ENCODE results near the gene CALCR. TPM values are rescaled to one million over a fixed set of nuclear protein-coding genes. Genes with fewer than 3 reads are reported as not detected.

The CALCR gene
- total and polyA plus RNA-seq, 9 of the 15 experiments (the other 6 are each of a cell fraction or from before 2014, with no cell fraction given): 0.04 to 0.14 (median 0.09) TPM; not detected in 3

DNA sequence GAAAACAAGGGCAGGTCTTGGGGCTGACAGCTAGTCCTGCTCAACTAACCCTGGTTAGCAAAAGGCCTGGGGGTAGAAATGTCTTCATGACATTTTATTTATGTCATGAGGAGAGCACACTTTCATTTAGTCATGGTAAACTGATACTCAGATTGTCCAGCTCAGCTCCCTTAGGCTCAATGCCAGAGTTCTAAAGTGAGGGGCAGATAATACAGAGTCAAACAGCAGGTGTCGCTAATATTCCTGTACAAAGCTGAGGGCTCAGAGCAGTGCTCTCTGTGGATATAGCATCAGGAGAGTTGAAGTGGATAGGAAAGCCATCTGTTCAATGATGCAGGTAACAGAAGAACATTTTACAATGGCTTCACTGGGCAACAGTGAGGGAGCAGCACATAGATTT is 26.8 kb upstream of the CALCR start:
- H3K4me2 ChIP-seq (ENCODE audit: insufficient read depth, low read length): no peak overlapping the region
- no peak for TF ChIP-seq ZNF263 (CRISPR knock-in tag; IDR thresholded peaks at IDR 0.05; ENCODE audit: borderline replicate concordance)
- TF ChIP-seq, protein P1, sequence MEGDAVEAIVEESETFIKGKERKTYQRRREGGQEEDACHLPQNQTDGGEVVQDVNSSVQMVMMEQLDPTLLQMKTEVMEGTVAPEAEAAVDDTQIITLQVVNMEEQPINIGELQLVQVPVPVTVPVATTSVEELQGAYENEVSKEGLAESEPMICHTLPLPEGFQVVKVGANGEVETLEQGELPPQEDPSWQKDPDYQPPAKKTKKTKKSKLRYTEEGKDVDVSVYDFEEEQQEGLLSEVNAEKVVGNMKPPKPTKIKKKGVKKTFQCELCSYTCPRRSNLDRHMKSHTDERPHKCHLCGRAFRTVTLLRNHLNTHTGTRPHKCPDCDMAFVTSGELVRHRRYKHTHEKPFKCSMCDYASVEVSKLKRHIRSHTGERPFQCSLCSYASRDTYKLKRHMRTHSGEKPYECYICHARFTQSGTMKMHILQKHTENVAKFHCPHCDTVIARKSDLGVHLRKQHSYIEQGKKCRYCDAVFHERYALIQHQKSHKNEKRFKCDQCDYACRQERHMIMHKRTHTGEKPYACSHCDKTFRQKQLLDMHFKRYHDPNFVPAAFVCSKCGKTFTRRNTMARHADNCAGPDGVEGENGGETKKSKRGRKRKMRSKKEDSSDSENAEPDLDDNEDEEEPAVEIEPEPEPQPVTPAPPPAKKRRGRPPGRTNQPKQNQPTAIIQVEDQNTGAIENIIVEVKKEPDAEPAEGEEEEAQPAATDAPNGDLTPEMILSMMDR (IDR thresholded peaks at IDR 0.05 in 2 of 3, conservative IDR thresholded peaks at IDR 0.05 in 1 of 3; ENCODE audit: insufficient read depth in 2 of 3, low read depth in 1 of 3, low read length in 3 of 3): peak in 1 of 3 experiments; percentile 17; a peak in 1 of 6 replicates
- ChIA-PET CTCF (ENCODE audit: low intra/inter-chr PET ratio) (no interaction called here), POLR2A (no interaction called here)
- DNase-seq (ENCODE audit: extremely low read depth in 1 of 4, low spot score in 3 of 4): peak in 1 of 4 experiments; percentile 12
- H3K4me1 ChIP-seq (replicated peaks in 1 of 2; ENCODE audit: control insufficient read depth in 2 of 2, insufficient read depth in 2 of 2, low read length in 2 of 2): 0 out of 5 replicates have a peak, but pooled peaks cover 0 to 3% of the 10 kb centered on the region in 2 experiments
- H3K9me3 ChIP-seq (replicated peaks; ENCODE audit: control insufficient read depth, insufficient read depth, low read depth, low read length): no peaks in the 10 kb centered on the region
- H3K36me3 ChIP-seq (ENCODE audit: control insufficient read depth, insufficient read depth, low read length): peaks cover 29% of the 10 kb centered on the region
- no peak overlapping the region for H3K27ac ChIP-seq (ENCODE audit: extremely low read depth, low read depth, low read length)
- peaks cover 31% of the 10 kb centered on the region for H3K79me2 ChIP-seq (ENCODE audit: control insufficient read depth, insufficient read depth, low read length)
- in situ Hi-C loops (cut with MboI) (no loop called here), intact Hi-C loops (cut with micrococcal nuclease) (no loop called here)
- no peak overlapping the region for H3K4me3 ChIP-seq
- H2AFZ ChIP-seq (ENCODE audit: low read depth, low read length): no peak overlapping the region
- FAIRE-seq: no peak
- H3K27me3 ChIP-seq (ENCODE audit: control insufficient read depth in 2 of 2, insufficient read depth in 2 of 2, low read length in 2 of 2): no peaks in the 10 kb centered on the region
- H3K9me1 ChIP-seq (ENCODE audit: control insufficient read depth, insufficient read depth, low read length): no peaks in the 10 kb centered on the region
- 0 out of 2 replicates have a peak, but pooled peaks cover 3% of the 10 kb centered on the region for H4K20me1 ChIP-seq (replicated peaks; ENCODE audit: control insufficient read depth, insufficient read depth, low read length)
- no TSS peak for BruUV-seq (replicated peaks)
- no peak overlapping the region for H3K9ac ChIP-seq (ENCODE audit: insufficient read depth in 1 of 2, low read depth in 2 of 2, low read length in 2 of 2)
- WGBS (ENCODE audit: insufficient coverage, low coverage, missing lambda C conversion rate): 38% methylated on average over 1 of the region's 1 CpG
- ATAC-seq: peak; percentile 73

- ATAC-seq: no peak
- ChIA-PET CTCF (ENCODE audit: low intra/inter-chr PET ratio) (no interaction called here), POLR2A (interaction anchor here (0.6 to 0.7 kb wide), 2 partner anchors 16 to 1692 kb away, joined by 3 to 5 read pairs; no protein-coding TSS in a partner anchor)
- no peak overlapping the region; a peak in 1 of 4 replicates for H3K9ac ChIP-seq (ENCODE audit: insufficient read depth in 1 of 2, low read depth in 2 of 2, low read length in 2 of 2)
- no peak overlapping the region for H3K4me2 ChIP-seq (ENCODE audit: insufficient read depth, low read length)
- 38% methylated on average over 1 of the region's 1 CpG for WGBS (ENCODE audit: insufficient coverage, low coverage, missing lambda C conversion rate)
- DNase-seq (ENCODE audit: extremely low read depth in 1 of 4, low spot score in 3 of 4): no peak
- H4K20me1 ChIP-seq (replicated peaks; ENCODE audit: control insufficient read depth, insufficient read depth, low read length): no peaks in the 10 kb centered on the region
- H3K27me3 ChIP-seq (ENCODE audit: control insufficient read depth in 2 of 2, insufficient read depth in 2 of 2, low read length in 2 of 2): no peaks in the 10 kb centered on the region
- H3K9me1 ChIP-seq (ENCODE audit: control insufficient read depth, insufficient read depth, low read length): no peaks in the 10 kb centered on the region
- peaks cover 0 to 12% of the 10 kb centered on the region in 2 experiments; a peak in 3 of 5 replicates for H3K4me1 ChIP-seq (replicated peaks in 1 of 2; ENCODE audit: control insufficient read depth in 2 of 2, insufficient read depth in 2 of 2, low read length in 2 of 2)
- no peaks in the 10 kb centered on the region for H3K9me3 ChIP-seq (replicated peaks; ENCODE audit: control insufficient read depth, insufficient read depth, low read depth, low read length)
- peaks cover 2% of the 10 kb centered on the region; the same call in 1 of the 3 replicates for H3K36me3 ChIP-seq (ENCODE audit: control insufficient read depth, insufficient read depth, low read length)
- no peak overlapping the region for H2AFZ ChIP-seq (ENCODE audit: low read depth, low read length)
- H3K27ac ChIP-seq (ENCODE audit: extremely low read depth, low read depth, low read length): no peak overlapping the region
- no TSS peak for BruUV-seq (replicated peaks)
- no peak overlapping the region for H3K4me3 ChIP-seq
- intact Hi-C loops (cut with micrococcal nuclease): no loop called here
- no peak for FAIRE-seq
- H3K79me2 ChIP-seq (ENCODE audit: control insufficient read depth, insufficient read depth, low read length): peaks cover 68% of the 10 kb centered on the region
- in situ Hi-C loops (cut with MboI): no loop called here
- no peak for TF ChIP-seq AFF4 (CRISPR knock-in tag; IDR thresholded peaks at IDR 0.05)
- no peak for TF ChIP-seq SLC30A9 (CRISPR knock-in tag; IDR thresholded peaks at IDR 0.05)
- TF ChIP-seq TSC22D4 (tag; IDR thresholded peaks at IDR 0.05): no peak
- no peak for TF ChIP-seq TBP (optimal IDR thresholded peaks at IDR 0.05; ENCODE audit: low read depth, low read length)
- no peak for TF ChIP-seq TFE3 (CRISPR knock-in tag; IDR thresholded peaks at IDR 0.05)
- no peak for TF ChIP-seq ZFP36 (IDR thresholded peaks at IDR 0.05; ENCODE audit: low read depth, low read length, partially characterized antibody)
These were observed 19.7 kb upstream of the CALCR start for GRCh38 chr7:93594250-93594649.

Data from K562 (cell line).